NT2/D1 (cell line): ENCODE data around the gene ETNK1.

Source experiments
- SUZ12 ChIP-seq: IDR thresholded peaks from 2 replicates; pipeline ENCODE4 v1.6.1; 2011; ENCODE audit not compliant: insufficient read length, insufficient read depth; ENCODE audit errors: extremely low read depth
- YY1 ChIP-seq: IDR thresholded peaks from 2 replicates; pipeline ENCODE4 v1.6.1; 2011; ENCODE audit not compliant: insufficient read length, insufficient read depth

DNA sequence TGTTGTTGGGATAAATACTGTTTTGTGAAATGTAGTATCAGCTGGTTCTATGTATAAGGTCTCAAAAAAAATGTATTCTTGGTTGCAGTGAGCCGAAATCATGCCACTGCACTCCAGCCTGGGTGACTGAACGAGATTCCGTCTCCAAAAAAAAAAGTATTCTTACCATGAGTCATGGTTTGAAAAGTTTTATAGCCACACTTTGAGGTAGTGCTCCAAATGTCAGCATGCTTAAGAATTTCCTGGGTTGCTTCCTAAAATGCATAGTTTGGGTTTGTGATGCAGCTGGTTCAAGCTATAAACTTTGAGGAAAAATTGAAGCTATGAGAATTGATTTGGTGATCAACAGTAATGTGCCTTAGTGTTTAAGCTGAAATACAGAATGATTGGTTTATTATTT is 48.0 kb downstream of the ETNK1 start:
- TF ChIP-seq SUZ12: no peak
- TF ChIP-seq YY1: no peak
